ENCODE measurements around the gene LGALS3BP.
"Not testable (repeated sequence)": the region's sequence is repeated elsewhere in the genome, so short reads cannot be mapped to it uniquely, and the experiment has no call there.

LGALS3BP gene

DNA sequence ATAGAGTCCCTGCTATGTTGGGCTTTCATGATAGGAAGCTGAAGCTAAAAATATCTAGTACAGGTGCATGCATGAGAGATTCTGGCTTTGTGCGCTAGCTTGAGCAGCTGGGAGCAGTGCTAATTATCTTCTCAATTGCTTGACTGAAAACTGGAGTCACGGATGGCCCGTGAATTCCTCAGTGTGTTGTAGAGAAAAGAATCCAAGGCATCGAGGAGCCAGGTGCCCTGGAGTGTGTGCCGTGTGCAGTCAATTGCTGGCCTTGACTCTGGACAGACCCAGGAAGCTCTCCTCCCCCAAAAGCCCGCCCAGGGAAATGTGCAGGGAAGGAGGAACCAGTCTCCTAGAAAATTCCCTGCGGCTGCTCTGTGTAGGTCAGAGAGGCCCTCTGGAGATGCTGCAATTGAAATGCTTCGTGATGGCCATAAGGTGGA, 14.2 kb downstream of the LGALS3BP start:
- no peaks in the 10 kb centered on the region for H3K79me2 ChIP-seq (ENCODE audit: insufficient read depth, low read length)
- H3F3A ChIP-seq (ENCODE audit: insufficient read depth, low read length), result no peaks in the 10 kb centered on the region
- no peak for TF ChIP-seq EZH2 (IDR thresholded peaks at IDR 0.05; ENCODE audit: borderline replicate concordance, low read length)
- TF ChIP-seq, protein P1, sequence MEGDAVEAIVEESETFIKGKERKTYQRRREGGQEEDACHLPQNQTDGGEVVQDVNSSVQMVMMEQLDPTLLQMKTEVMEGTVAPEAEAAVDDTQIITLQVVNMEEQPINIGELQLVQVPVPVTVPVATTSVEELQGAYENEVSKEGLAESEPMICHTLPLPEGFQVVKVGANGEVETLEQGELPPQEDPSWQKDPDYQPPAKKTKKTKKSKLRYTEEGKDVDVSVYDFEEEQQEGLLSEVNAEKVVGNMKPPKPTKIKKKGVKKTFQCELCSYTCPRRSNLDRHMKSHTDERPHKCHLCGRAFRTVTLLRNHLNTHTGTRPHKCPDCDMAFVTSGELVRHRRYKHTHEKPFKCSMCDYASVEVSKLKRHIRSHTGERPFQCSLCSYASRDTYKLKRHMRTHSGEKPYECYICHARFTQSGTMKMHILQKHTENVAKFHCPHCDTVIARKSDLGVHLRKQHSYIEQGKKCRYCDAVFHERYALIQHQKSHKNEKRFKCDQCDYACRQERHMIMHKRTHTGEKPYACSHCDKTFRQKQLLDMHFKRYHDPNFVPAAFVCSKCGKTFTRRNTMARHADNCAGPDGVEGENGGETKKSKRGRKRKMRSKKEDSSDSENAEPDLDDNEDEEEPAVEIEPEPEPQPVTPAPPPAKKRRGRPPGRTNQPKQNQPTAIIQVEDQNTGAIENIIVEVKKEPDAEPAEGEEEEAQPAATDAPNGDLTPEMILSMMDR (IDR thresholded peaks at IDR 0.05; ENCODE audit: low read length), result no peak
- peaks cover 4% of the 10 kb centered on the region; the same call in 1 of the 2 replicates for H3K27me3 ChIP-seq (ENCODE audit: insufficient read depth, low read length)
- H2AFZ ChIP-seq (ENCODE audit: low read length), result no peak overlapping the region
- H3K9me2 ChIP-seq (ENCODE audit: low read depth, low read length), result no peaks in the 10 kb centered on the region
- no peaks in the 10 kb centered on the region for H4K20me1 ChIP-seq (ENCODE audit: insufficient read depth, low read length)
- H3K27ac ChIP-seq (ENCODE audit: low read depth, low read length, poor library complexity, severe bottlenecking), result no peak overlapping the region
- no peaks in the 10 kb centered on the region for H3K4me1 ChIP-seq (ENCODE audit: insufficient read depth, low read length, severe bottlenecking)
- no peak overlapping the region for H3K4me3 ChIP-seq (ENCODE audit: low read depth, low read length, poor library complexity, severe bottlenecking)
- H3K4me2 ChIP-seq (ENCODE audit: low read length), result no peak overlapping the region
- H3K9me3 ChIP-seq (ENCODE audit: low read length), result no peaks in the 10 kb centered on the region
- H3K36me3 ChIP-seq (ENCODE audit: insufficient read depth, low read length), result no peaks in the 10 kb centered on the region
- no peak overlapping the region for H3K9ac ChIP-seq (ENCODE audit: low read length)

DNA sequence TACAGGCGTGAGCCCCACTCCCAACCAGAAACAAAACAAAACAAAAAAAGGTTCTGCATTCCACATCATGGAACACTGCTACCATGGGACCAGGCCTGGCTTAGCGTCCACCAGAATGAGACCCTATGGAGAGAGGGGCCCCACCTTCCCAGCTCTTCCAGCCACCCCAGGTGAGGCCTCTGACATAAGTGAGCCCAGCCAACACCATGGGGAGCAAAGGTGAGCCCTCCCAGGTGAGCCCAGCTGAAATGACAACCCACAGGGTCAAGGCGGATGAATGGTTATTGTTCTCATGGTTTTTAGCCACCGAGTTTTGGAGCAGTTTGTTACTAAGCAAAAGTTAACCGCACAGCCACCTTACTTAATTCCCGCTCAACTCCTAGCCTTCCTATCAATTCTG, 16.3 kb downstream of the LGALS3BP start:
- no peaks in the 10 kb centered on the region for H3K79me2 ChIP-seq (ENCODE audit: insufficient read depth, low read length)
- H3K36me3 ChIP-seq (ENCODE audit: insufficient read depth, low read length), result no peaks in the 10 kb centered on the region
- H3K4me2 ChIP-seq (ENCODE audit: low read length), result no peak overlapping the region
- peaks cover 4% of the 10 kb centered on the region; the same call in 1 of the 2 replicates for H3K27me3 ChIP-seq (ENCODE audit: insufficient read depth, low read length)
- no peaks in the 10 kb centered on the region for H3K4me1 ChIP-seq (ENCODE audit: insufficient read depth, low read length, severe bottlenecking)
- no peak overlapping the region for H3K4me3 ChIP-seq (ENCODE audit: low read depth, low read length, poor library complexity, severe bottlenecking)
- TF ChIP-seq, protein P1 (IDR thresholded peaks at IDR 0.05; ENCODE audit: low read length), result no peak
- no peak for TF ChIP-seq EZH2 (IDR thresholded peaks at IDR 0.05; ENCODE audit: borderline replicate concordance, low read length)
- H3K9me2 ChIP-seq (ENCODE audit: low read depth, low read length), result no peaks in the 10 kb centered on the region
- H4K20me1 ChIP-seq (ENCODE audit: insufficient read depth, low read length), result no peaks in the 10 kb centered on the region
- no peak overlapping the region for H3K9ac ChIP-seq (ENCODE audit: low read length)
- H3F3A ChIP-seq (ENCODE audit: insufficient read depth, low read length), result no peaks in the 10 kb centered on the region
- H2AFZ ChIP-seq (ENCODE audit: low read length), result no peak overlapping the region
- no peaks in the 10 kb centered on the region for H3K9me3 ChIP-seq (ENCODE audit: low read length)
- H3K27ac ChIP-seq (ENCODE audit: low read depth, low read length, poor library complexity, severe bottlenecking), result no peak overlapping the region

DNA sequence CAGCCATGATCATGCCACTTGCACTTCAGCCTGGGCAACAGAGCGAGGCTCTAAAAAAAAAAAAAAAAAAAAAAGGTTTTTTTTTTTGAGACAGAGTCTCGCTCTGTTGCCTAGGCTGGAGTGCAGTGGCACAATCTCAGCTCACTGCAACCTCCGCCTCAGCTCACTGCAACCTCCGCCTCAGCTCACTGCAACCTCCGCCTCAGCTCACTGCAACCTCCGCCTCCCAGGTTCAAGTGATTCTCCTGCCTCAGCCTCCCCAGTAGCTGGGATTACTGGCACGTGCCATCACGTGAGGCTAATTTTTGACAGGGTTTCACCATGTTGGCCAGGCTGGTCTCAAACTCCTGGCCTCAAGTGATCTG, 16.8 kb downstream of the LGALS3BP start:
- not testable (repeated sequence) for H3K9me2 ChIP-seq (ENCODE audit: low read depth, low read length); H3K9ac ChIP-seq (ENCODE audit: low read length); H4K20me1 ChIP-seq (ENCODE audit: insufficient read depth, low read length); H2AFZ ChIP-seq (ENCODE audit: low read length); H3K4me3 ChIP-seq (ENCODE audit: low read depth, low read length, poor library complexity, severe bottlenecking); H3K4me1 ChIP-seq (ENCODE audit: insufficient read depth, low read length, severe bottlenecking); H3K4me2 ChIP-seq (ENCODE audit: low read length); H3K79me2 ChIP-seq (ENCODE audit: insufficient read depth, low read length); H3K9me3 ChIP-seq (ENCODE audit: low read length); H3K36me3 ChIP-seq (ENCODE audit: insufficient read depth, low read length); H3K27ac ChIP-seq (ENCODE audit: low read depth, low read length, poor library complexity, severe bottlenecking); H3K27me3 ChIP-seq (ENCODE audit: insufficient read depth, low read length); H3F3A ChIP-seq (ENCODE audit: insufficient read depth, low read length)

DNA sequence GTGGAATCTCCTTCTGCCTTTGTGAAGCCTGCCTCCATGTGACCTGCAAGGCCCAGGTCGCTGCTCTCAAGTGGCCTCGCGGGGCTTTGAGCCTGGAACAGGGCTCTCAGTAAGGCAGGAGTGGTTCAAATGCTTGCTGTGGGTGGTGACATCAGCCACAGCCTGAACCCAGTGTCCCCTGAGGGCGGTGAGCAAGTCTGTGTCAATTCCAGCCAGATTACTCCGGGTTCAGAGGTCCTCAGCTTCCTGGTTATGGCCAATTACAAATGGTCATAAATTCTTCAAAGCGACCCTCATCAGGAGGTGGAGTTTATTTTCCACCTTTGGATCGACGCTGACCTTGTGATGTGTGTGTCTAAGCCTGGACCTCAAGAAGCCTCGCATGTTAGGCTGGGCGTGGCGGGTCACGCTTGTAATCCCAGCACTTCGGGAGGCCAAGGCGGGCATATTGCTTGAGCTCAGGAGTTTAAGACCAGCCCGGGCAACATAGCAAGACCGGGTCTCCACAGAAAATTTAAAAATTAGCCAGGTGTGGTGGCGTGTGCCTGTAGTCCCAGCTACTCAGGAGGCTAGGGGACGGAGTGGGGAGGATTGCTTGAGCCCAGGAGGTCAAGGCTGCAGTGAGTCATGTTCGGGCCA, 17.3 kb downstream of the LGALS3BP start:
- Histone ChIP-seq H3K4me2 (ENCODE audit: low read length) (no peak overlapping the region), H3K27ac (ENCODE audit: low read depth, low read length, poor library complexity, severe bottlenecking) (no peak overlapping the region)

More for the DNA sequence above, 17.3 kb downstream of the LGALS3BP start:
- no peaks in the 10 kb centered on the region for H3K4me1 ChIP-seq (ENCODE audit: insufficient read depth, low read length, severe bottlenecking)
- H3F3A ChIP-seq (ENCODE audit: insufficient read depth, low read length), result no peaks in the 10 kb centered on the region
- no peak overlapping the region for H3K9ac ChIP-seq (ENCODE audit: low read length)
- no peak for TF ChIP-seq EZH2 (IDR thresholded peaks at IDR 0.05; ENCODE audit: borderline replicate concordance, low read length)
- TF ChIP-seq, protein P1 (IDR thresholded peaks at IDR 0.05; ENCODE audit: low read length), result no peak
- H2AFZ ChIP-seq (ENCODE audit: low read length), result no peak overlapping the region
- H3K9me3 ChIP-seq (ENCODE audit: low read length), result no peaks in the 10 kb centered on the region
- H3K4me3 ChIP-seq (ENCODE audit: low read depth, low read length, poor library complexity, severe bottlenecking), result no peak overlapping the region
- no peaks in the 10 kb centered on the region for H4K20me1 ChIP-seq (ENCODE audit: insufficient read depth, low read length)
- H3K27me3 ChIP-seq (ENCODE audit: insufficient read depth, low read length), result no peaks in the 10 kb centered on the region; the same call in 1 of the 2 replicates
- H3K9me2 ChIP-seq (ENCODE audit: low read depth, low read length), result no peaks in the 10 kb centered on the region
- H3K79me2 ChIP-seq (ENCODE audit: insufficient read depth, low read length), result no peaks in the 10 kb centered on the region
- no peaks in the 10 kb centered on the region for H3K36me3 ChIP-seq (ENCODE audit: insufficient read depth, low read length)

Measured in OCI-LY1 (cell line).